ENCODE measurements around the gene MAN2B1.
"Not testable (repeated sequence)": the region's sequence is repeated elsewhere in the genome, so short reads cannot be mapped to it uniquely, and the experiment has no call there.

DNA sequence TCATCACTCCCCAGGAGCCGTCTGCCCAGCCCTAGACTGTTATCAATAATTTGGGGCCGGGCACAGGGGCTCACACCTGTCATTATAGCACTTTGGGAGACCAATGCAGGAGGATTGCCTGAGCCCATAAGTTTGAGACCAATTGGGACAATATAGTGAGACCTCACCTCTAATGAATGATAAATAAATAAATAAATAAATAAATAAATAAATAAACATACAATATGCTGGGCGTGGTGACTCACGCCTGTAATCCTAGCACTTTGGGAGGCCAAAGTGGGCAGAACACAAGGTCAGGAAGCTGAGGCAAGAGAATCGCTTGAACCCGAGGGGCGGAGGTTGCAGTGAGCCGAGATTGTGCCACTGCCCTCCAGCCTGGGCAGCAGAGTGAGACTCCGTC lies 46.8 kb upstream of the MAN2B1 start:
- TF ChIP-seq POLR2A, CTCF (IDR thresholded peaks at IDR 0.05): not testable (repeated sequence)

Data from Peyer's patch (tissue), 4 donors.